OCI-LY7 (cell line): Measurements from ENCODE around the gene SMAD5. TPM values are rescaled to one million over a fixed set of nuclear protein-coding genes. Genes with fewer than 3 reads are reported as not detected.

Experiments
- BruUV-seq: library from RNA; stranded (reverse); fragments of 400-500 nt; replicated peaks from 2 replicates; lab custom pipeline; 2021; lab: Mats Ljungman, UMichigan
- CTCF ChIA-PET: fragments of 300-600 bp; sonication (Branson Sonifier 250); formaldehyde crosslinking; loops from one replicate; lab custom pipeline; 2022; ENCODE audit warnings: antibody characterized with exemption; ENCODE audit not compliant: unreplicated experiment; lab: Charles Lee
- POLR2A ChIA-PET: fragments of 300-600 bp; sonication (Branson Sonifier 250); formaldehyde crosslinking; loops from one replicate; lab custom pipeline; 2022; ENCODE audit warnings: antibody characterized with exemption; lab: Charles Lee
- DNase-seq: peaks from one replicate; pipeline ENCODE4 v3.0.0-alpha.2; 2015; ENCODE audit warnings: low spot score
- H2AFZ ChIP-seq: fragments of 200-600 bp; sonication (generic), shearing (Covaris generic); 2 replicates; pipeline ENCODE4 v1.6.1; 2014; ENCODE audit warnings: mild to moderate bottlenecking, antibody characterized with exemption, low read length, moderate library complexity
- H3K27ac ChIP-seq: fragments of 200-600 bp; sonication (generic); 2 replicates; pipeline ENCODE4 v1.5.1; 2014; ENCODE audit warnings: mixed run types, low read depth, mild to moderate bottlenecking, moderate library complexity, low read length, inconsistent platforms; ENCODE audit not compliant: poor library complexity, severe bottlenecking
- H3K36me3 ChIP-seq: fragments of 200-600 bp; sonication (generic); 2 replicates; pipeline ENCODE4 v1.6.1; 2014; ENCODE audit warnings: mild to moderate bottlenecking, antibody characterized with exemption, low read length, moderate library complexity, mixed read lengths; ENCODE audit not compliant: insufficient read depth
- H3K4me1 ChIP-seq: fragments of 200-600 bp; sonication (generic); 2 replicates; pipeline ENCODE4 v1.5.1; 2014; ENCODE audit warnings: mild to moderate bottlenecking, low read length; ENCODE audit not compliant: insufficient read depth, poor library complexity, severe bottlenecking
- H3K4me2 ChIP-seq: fragments of 200-600 bp; sonication (generic); 2 replicates; pipeline ENCODE4 v1.6.1; 2014; ENCODE audit warnings: mild to moderate bottlenecking, low read length
- H3K4me3 ChIP-seq: fragments of 200-600 bp; sonication (generic); 2 replicates; pipeline ENCODE4 v1.5.1; 2014; ENCODE audit warnings: mild to moderate bottlenecking, low read depth, low read length; ENCODE audit not compliant: poor library complexity, severe bottlenecking
- H3K79me2 ChIP-seq: fragments of 200-600 bp; sonication (generic); 2 replicates; pipeline ENCODE4 v1.6.1; 2016; ENCODE audit warnings: low read depth, mild to moderate bottlenecking, low read length, moderate library complexity, mixed read lengths; ENCODE audit not compliant: insufficient read depth
- H3K9me2 ChIP-seq: fragments of 200-600 bp; sonication (generic); 2 replicates; pipeline ENCODE4 v1.6.1; 2016; ENCODE audit warnings: mild to moderate bottlenecking, low read length, mixed read lengths; ENCODE audit not compliant: insufficient read depth
- H3K9me3 ChIP-seq: fragments of 200-600 bp; sonication (generic); 2 replicates; pipeline ENCODE4 v1.6.1; 2014; ENCODE audit warnings: mild to moderate bottlenecking, mixed run types, low read length, mixed read lengths
- H4K20me1 ChIP-seq: fragments of 200-600 bp; sonication (generic); 2 replicates; pipeline ENCODE4 v1.6.1; 2014; ENCODE audit warnings: mild to moderate bottlenecking, antibody characterized with exemption, low read length, moderate library complexity, mixed read lengths; ENCODE audit not compliant: insufficient read depth
- CTCF ChIP-seq: fragments of 200-600 bp; sonication (generic); conservative IDR thresholded peaks from 2 replicates; pipeline ENCODE4 v1.5.1; 2014; ENCODE audit warnings: mild to moderate bottlenecking, antibody characterized with exemption, low read length, moderate library complexity, mixed read lengths
- EZH2phosphoT487 ChIP-seq: fragments of 200-600 bp; sonication (generic); IDR thresholded peaks from 2 replicates; pipeline ENCODE4 v1.6.1; 2018; ENCODE audit warnings: low read depth, borderline replicate concordance, mild to moderate bottlenecking, mixed run types, antibody characterized with exemption, low read length, moderate library complexity, mixed read lengths
- intact Hi-C: fragments of 100-400 bp; cut with micrococcal nuclease; formaldehyde crosslinking; loops from one replicate; pipeline ENCODE4 v1.10.0; 2022; ENCODE audit not compliant: unreplicated experiment
- total RNA-seq, 2 experiments: library from RNA; depleted of rRNA in 1 of 2; stranded (reverse); fragments of >200 nt in 1 of 2; shearing (Covaris generic) in 1 of 2; gene quantifications; 2 replicates each; pipeline ENCODE4 v1.2.3, GENCODE V29; 2014 to 2022

The SMAD5 gene
- total RNA-seq, 2 experiments from 2014 or later: 32.9 to 94.5 TPM

- Histone ChIP-seq H3K79me2 (no peaks in the 10 kb centered on the region), H3K36me3 (peaks cover 76% of the 10 kb centered on the region), H2AFZ (no peak overlapping the region), H3K4me2 (no peak overlapping the region), H3K4me1 (no peaks in the 10 kb centered on the region), H3K9me3 (no peaks in the 10 kb centered on the region), H3K9me2 (no peaks in the 10 kb centered on the region), H4K20me1 (no peaks in the 10 kb centered on the region), H3K27ac (no peak overlapping the region), H3K4me3 (no peak overlapping the region)
- intact Hi-C loops: no loop called here
- DNase-seq: no peak
- ChIA-PET POLR2A (interaction anchor here (1.2 kb wide), 1 partner anchor 112 kb away, joined by 3 read pairs; no protein-coding TSS in a partner anchor), CTCF (no interaction called here)
- no TSS peak for BruUV-seq
- TF ChIP-seq CTCF (no peak), EZH2phosphoT487 (no peak)
Measured at GRCh38 chr5:136182618-136183017, 50.0 kb downstream of the SMAD5 start.

DNA sequence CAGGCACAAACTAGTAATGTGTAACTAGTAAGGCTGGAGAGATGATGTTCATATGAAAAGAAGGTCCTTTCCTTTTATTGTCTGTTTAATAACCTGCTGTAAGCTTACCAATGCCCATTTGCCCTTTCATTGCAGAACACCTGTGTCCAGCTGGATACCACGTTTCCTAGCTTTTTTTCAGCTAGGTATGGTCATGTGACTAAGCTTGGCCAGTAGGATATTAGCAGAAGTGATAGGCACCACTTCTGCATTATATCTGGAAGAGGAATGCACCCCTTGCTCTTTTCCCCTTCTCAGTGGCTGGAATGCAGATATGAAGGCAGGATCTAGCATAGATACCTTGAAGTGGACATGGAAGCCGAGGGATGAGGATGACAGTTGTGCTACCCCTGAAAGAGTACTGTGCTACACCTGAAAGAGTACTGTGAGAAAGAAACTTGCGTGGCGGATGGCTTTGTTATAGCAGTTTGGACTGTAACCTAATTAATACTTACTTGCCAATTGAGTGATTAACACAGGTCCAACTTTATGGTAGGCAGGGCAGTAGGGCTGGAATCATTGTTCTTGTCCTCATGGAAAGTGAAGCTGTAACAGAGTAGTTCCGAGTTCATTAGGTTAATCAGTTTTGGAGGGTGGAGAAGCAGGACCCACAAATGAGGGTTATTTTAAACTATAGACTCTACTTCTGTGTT is 53.5 kb downstream of the SMAD5 start:
- POLR2A ChIA-PET: interaction anchor here (1.3 kb wide), 1 partner anchor 10 kb away, joined by 3 read pairs; no protein-coding TSS in a partner anchor
- no peaks in the 10 kb centered on the region for H3K9me3 ChIP-seq
- intact Hi-C loops: no loop called here
- H3K4me1 ChIP-seq: no peaks in the 10 kb centered on the region
- CTCF ChIA-PET: no interaction called here
- peaks cover 56% of the 10 kb centered on the region for H3K36me3 ChIP-seq
- H3K9me2 ChIP-seq: no peaks in the 10 kb centered on the region
- no peak overlapping the region for H3K27ac ChIP-seq
- DNase-seq: no peak
- no peak overlapping the region for H2AFZ ChIP-seq
- H3K4me2 ChIP-seq: no peak overlapping the region
- H3K4me3 ChIP-seq: no peak overlapping the region
- H4K20me1 ChIP-seq: no peaks in the 10 kb centered on the region
- H3K79me2 ChIP-seq: no peaks in the 10 kb centered on the region
- BruUV-seq: no TSS peak
- TF ChIP-seq CTCF (no peak), EZH2phosphoT487 (no peak)

DNA sequence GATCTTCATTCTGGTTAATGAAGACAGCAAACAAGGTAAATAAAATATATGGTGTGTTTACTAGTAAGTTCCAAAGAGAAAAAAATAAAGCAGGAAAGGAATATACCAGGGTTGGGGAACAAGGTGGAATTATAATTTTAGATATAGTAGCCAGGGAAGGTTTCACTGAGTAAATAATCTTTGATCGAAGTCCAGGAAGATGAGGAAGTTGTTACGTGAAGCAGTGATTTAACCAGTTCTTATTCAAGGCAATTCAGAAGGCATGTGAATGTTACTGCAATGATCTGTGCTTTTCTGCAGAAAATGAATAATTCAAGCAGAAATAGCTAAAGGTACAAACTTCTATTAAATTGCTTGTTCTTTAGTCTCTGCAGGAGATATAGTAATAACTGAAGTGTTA is 54.2 kb downstream of the SMAD5 start:
- Histone ChIP-seq H3K9me3 (no peaks in the 10 kb centered on the region), H3K79me2 (no peaks in the 10 kb centered on the region), H3K4me2 (no peak overlapping the region), H4K20me1 (no peaks in the 10 kb centered on the region), H3K27ac (no peak overlapping the region), H3K36me3 (peaks cover 50% of the 10 kb centered on the region), H3K4me1 (no peaks in the 10 kb centered on the region), H3K9me2 (no peaks in the 10 kb centered on the region), H3K4me3 (no peak overlapping the region), H2AFZ (no peak overlapping the region)
- CTCF ChIA-PET: no interaction called here
- POLR2A ChIA-PET: interaction anchor here (1.3 kb wide), 1 partner anchor 9 kb away, joined by 3 read pairs; no protein-coding TSS in a partner anchor
- intact Hi-C loops: no loop called here
- BruUV-seq: no TSS peak
- no peak for DNase-seq
- TF ChIP-seq CTCF (no peak), EZH2phosphoT487 (no peak)
